GM12865 (cell line): ENCODE data around the gene PDGFD.
A peak's percentile ranks its signal among the peaks of the same experiment; 100 is the strongest.

Source experiments
- DNase-seq: peaks from one replicate; pipeline ENCODE4 v3.0.0; 2010; ENCODE audit warnings: low read depth
- H3K4me3 ChIP-seq: 2 replicates; pipeline ENCODE4 v1.5.1; 2011; ENCODE audit warnings: mild to moderate bottlenecking, low read depth, low read length, control low read depth
- TF ChIP-seq, protein P1 (sequence below): IDR thresholded peaks from 2 replicates; pipeline ENCODE4 v1.5.1; 2011; ENCODE audit warnings: low read length, control low read depth, low read depth, inconsistent platforms; ENCODE audit not compliant: insufficient read depth; ENCODE audit errors: missing control alignments

The PDGFD gene

DNA sequence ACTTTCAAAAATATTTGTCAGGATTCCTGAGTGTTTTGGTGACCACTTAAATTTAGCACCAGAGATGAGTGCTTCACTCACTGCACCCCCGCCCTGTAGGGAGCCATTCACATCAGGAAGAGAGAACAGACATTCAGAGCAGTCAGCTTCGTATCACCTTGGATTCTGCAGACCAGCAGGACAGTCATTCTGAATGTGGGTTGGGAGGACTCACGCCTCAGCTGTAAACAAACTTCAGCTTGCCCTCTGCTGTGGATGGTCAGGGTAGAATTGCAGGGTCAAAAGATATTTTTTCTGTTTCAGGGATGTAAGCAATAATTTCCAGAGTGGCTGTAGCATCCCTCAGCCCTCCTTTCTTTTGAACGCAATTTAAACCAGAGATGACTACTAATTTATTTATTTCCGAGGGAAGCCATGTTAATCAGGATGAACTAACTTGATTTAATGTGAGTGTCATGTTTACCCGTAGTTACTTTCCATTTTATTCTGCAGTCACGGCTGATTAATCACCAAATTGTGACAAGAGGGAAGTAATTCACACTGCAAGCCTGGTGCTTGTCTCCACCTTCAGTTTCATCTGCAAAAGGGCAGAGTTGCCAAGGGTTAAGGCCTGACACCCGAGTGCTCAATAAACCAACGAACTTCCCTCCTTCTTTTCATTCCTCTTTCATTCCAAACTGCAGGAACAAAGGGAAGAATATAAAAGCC, 301.7 kb downstream of the PDGFD start:
- peak; percentile 51 for DNase-seq
- TF ChIP-seq, protein P1, sequence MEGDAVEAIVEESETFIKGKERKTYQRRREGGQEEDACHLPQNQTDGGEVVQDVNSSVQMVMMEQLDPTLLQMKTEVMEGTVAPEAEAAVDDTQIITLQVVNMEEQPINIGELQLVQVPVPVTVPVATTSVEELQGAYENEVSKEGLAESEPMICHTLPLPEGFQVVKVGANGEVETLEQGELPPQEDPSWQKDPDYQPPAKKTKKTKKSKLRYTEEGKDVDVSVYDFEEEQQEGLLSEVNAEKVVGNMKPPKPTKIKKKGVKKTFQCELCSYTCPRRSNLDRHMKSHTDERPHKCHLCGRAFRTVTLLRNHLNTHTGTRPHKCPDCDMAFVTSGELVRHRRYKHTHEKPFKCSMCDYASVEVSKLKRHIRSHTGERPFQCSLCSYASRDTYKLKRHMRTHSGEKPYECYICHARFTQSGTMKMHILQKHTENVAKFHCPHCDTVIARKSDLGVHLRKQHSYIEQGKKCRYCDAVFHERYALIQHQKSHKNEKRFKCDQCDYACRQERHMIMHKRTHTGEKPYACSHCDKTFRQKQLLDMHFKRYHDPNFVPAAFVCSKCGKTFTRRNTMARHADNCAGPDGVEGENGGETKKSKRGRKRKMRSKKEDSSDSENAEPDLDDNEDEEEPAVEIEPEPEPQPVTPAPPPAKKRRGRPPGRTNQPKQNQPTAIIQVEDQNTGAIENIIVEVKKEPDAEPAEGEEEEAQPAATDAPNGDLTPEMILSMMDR = no peak
- no peak overlapping the region for H3K4me3 ChIP-seq
